Naive thymus-derived CD8-positive, alpha-beta T cell (primary cell): ENCODE results near the gene DMKN. TPM values are rescaled to one million over a fixed set of nuclear protein-coding genes. Genes with fewer than 3 reads are reported as not detected.

ENCODE experiments used
- ATAC-seq, 2 donors: fragments of 150-1000 bp; cut with Tn5 transposase in 1 of 2; sonication (Bioruptor Pico), chemical (Tn5 transposase) in 1 of 2; 1 replicate in 1 of 2; 2 replicates in 1 of 2; pipeline ENCODE4 v1.10.0; 2021; ENCODE audit warnings: mild to moderate bottlenecking in 2 of 2, moderate library complexity in 2 of 2
- POLR2A ChIA-PET: fragments of 350-600 bp; sonication (Branson Sonifier 250); formaldehyde crosslinking; loops from one replicate; lab custom pipeline; 2021; ENCODE audit warnings: antibody characterized with exemption; lab: Charles Lee
- DNase-seq, 10 donors: peaks; one replicate each; pipeline versions ENCODE4 v3.0.0 to v3.0.0-alpha.2; 2020 to 2022
- H3K27ac Mint-ChIP-seq, 10 donors: one replicate each; pipeline ENCODE4 v1.8.0; 2020 to 2022; ENCODE audit warnings: mild to moderate bottlenecking in 10 of 10, mixed read lengths in 10 of 10, moderate library complexity in 4 of 10, inconsistent platforms in 1 of 10
- H3K27me3 Mint-ChIP-seq, 5 donors: one replicate each; pipeline ENCODE4 v1.8.0; 2021 to 2022; ENCODE audit warnings: mixed read lengths in 5 of 5
- H3K36me3 Mint-ChIP-seq, 3 donors: one replicate each; pipeline ENCODE4 v1.8.0; 2020 to 2022; ENCODE audit warnings: mixed read lengths in 3 of 3, mild to moderate bottlenecking in 2 of 3, inconsistent platforms in 1 of 3
- H3K4me1 Mint-ChIP-seq, 4 donors: one replicate each; pipeline ENCODE4 v1.8.0; 2021 to 2022; ENCODE audit warnings: mixed read lengths in 4 of 4
- H3K4me3 Mint-ChIP-seq, 10 donors: one replicate each; pipeline ENCODE4 v1.8.0; 2020 to 2022; ENCODE audit warnings: mild to moderate bottlenecking in 10 of 10, mixed read lengths in 10 of 10, moderate library complexity in 6 of 10, inconsistent platforms in 1 of 10
- H3K9me3 Mint-ChIP-seq, 9 donors: one replicate each; pipeline ENCODE4 v1.8.0; 2020 to 2022; ENCODE audit warnings: mixed read lengths in 9 of 9, mild to moderate bottlenecking in 3 of 9, inconsistent platforms in 1 of 9, moderate library complexity in 1 of 9
- polyA plus RNA-seq, 3 donors: library from polyadenylated mRNA; unstranded; fragments of 300-500 nt; fragmentation: Illumina TruSeq; gene quantifications; one replicate each; pipeline ENCODE4 v1.2.3, GENCODE V29; 2021
- total RNA-seq, 8 experiments: library from RNA in 2 of 8; stranded (reverse) in 2 of 8; gene quantifications; one replicate each; pipeline ENCODE4 v1.2.3 and lab custom pipeline; 2021 to 2026

Gene DMKN
- total and polyA plus RNA-seq, 5 experiments from 2014 or later: 0.27 to 5.8 (median 1.8) TPM

DNA sequence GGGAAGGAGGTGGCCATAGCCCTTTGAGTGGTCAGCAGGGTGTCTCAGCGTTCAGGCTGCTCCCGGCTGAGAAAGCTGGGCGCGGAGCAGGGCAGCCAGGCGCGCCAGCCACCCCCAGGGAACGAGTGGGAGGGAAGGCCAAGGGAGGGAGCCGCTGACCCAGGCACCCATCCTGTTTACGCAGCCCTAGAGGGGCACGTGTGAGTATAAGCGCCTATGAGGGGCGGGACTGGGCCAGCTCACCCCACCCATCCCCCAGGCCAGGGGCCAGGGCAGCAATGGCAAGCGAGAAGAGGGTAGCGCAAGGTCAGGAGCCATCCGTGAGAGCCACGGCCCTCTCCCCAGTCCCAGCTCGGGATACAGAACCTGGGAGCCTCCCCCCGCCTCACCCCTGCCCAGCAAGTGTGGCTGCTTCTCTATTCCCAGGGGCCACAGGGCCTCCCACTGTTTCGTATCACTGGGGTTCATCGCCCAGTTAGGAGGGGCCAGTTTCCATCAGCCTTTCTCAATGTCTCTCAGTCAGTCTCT lies 897 bp upstream of the DMKN start:
- POLR2A ChIA-PET: no interaction called here
- no peaks in the 10 kb centered on the region for H3K9me3 Mint-ChIP-seq
- DNase-seq: no peak
- H3K4me3 Mint-ChIP-seq: no peak overlapping the region
- H3K4me1 Mint-ChIP-seq: peaks cover 3 to 16% (median 13%) of the 10 kb centered on the region in 4 donors
- H3K36me3 Mint-ChIP-seq: no peaks in the 10 kb centered on the region
- peaks cover 11 to 65% (median 28%) of the 10 kb centered on the region in 5 donors for H3K27me3 Mint-ChIP-seq
- no peak overlapping the region for H3K27ac Mint-ChIP-seq
- no peak for ATAC-seq

DNA sequence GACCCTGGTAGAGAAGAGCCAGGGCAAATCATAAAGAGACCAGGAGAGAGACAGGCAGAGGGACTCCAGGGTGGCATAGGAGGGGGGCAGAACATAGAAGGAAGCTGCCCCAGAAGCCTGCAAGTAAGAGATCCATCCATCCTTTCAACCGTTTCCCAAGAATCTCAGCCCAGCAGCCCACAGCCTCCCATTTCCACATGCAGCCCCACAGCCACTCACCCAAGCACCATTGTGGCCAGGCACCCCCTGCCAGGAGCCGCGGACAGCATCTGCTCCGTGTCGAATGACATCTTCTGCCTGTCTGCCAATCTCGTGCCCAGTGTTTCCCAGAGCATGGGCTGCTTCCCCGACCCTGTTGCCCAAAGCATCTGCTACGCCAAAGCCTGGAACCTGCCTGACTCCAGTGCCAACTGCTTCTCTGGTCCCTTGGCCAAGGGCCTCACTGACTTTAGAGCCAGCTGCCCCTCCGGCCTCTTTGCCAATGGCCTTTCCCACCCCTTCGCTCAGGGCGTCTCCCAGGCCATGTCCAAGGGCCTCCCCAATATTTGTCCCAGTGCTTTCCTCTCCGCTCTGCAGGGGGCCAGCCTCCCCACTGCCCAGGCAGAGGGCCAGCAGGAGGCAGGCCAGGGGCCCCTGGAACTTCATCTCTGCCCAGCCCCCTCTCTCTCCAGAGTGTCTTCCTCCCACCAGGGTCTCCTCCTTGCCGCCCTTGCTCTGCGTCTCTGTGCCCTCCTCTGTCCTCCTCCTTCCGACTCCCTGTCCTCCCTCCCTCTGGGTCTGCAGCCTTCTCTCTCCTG lies 420 bp downstream of the DMKN start:
- no peaks in the 10 kb centered on the region for H3K9me3 Mint-ChIP-seq
- DNase-seq: no peak
- POLR2A ChIA-PET: no interaction called here
- H3K4me3 Mint-ChIP-seq: no peak overlapping the region
- H3K27me3 Mint-ChIP-seq: peaks cover 8 to 61% (median 28%) of the 10 kb centered on the region in 5 donors
- no peaks in the 10 kb centered on the region for H3K36me3 Mint-ChIP-seq
- no peak for ATAC-seq
- peaks cover 3 to 19% (median 15%) of the 10 kb centered on the region in 4 donors for H3K4me1 Mint-ChIP-seq
- H3K27ac Mint-ChIP-seq: no peak overlapping the region

DNA sequence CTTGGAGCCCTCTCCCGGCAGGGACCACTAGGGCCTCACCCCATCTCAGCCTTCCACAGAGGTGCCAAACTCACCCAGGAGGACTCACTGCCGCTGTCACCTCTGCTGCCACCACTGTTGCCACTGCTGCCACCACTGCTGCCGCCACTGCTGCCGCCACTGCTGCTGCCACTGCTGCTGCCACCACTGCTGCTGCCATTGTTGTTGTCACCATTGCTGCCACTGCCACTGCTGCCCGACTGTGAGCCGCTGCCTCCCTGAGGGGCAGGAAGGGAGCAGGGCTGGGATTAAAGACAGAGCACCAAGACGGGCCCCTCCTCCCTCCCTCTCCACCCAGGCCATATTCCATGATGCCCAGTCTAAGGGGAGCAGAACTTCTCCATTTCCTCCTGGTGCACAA lies 2.1 kb downstream of the DMKN start:
- Mint-ChIP-seq H3K36me3 (no peaks in the 10 kb centered on the region), H3K27me3 (peaks cover 9 to 65% (median 29%) of the 10 kb centered on the region in 5 donors), H3K4me3 (peak overlapping the region in 1 of 10 donors; percentile 34), H3K27ac (peak overlapping the region in 1 of 10 donors; percentile 44), H3K4me1 (peaks cover 3 to 19% (median 15%) of the 10 kb centered on the region in 4 donors), H3K9me3 (no peaks in the 10 kb centered on the region)
- ATAC-seq (no peak), DNase-seq (no peak)
- POLR2A ChIA-PET: no interaction called here

DNA sequence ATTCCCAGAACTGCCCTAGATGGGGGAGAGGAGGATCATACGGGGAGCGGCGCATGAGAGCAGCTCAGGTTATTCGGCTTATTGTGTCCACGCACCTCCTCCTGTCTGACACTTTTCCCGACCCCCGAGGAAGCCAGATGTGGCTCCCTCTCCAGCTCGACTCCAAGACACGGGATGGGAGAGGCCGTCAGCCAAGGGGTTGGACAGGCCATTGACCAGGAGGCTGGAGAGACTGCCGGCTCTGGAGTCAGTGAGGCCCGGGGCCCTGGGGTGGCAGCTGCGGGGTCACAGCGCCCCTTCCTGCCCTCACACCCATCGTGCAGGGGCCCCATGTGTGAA lies 2.9 kb downstream of the DMKN start:
- H3K27me3 Mint-ChIP-seq: peaks cover 13 to 72% (median 31%) of the 10 kb centered on the region in 5 donors
- DNase-seq (no peak), ATAC-seq (no peak)
- no peaks in the 10 kb centered on the region for H3K36me3 Mint-ChIP-seq
- POLR2A ChIA-PET: no interaction called here
- H3K27ac Mint-ChIP-seq: no peak overlapping the region
- peaks cover 3 to 19% (median 15%) of the 10 kb centered on the region in 4 donors for H3K4me1 Mint-ChIP-seq
- no peaks in the 10 kb centered on the region for H3K9me3 Mint-ChIP-seq
- H3K4me3 Mint-ChIP-seq: peak overlapping the region in 6 of 10 donors; percentile 68 to 87 (median 78)

DNA sequence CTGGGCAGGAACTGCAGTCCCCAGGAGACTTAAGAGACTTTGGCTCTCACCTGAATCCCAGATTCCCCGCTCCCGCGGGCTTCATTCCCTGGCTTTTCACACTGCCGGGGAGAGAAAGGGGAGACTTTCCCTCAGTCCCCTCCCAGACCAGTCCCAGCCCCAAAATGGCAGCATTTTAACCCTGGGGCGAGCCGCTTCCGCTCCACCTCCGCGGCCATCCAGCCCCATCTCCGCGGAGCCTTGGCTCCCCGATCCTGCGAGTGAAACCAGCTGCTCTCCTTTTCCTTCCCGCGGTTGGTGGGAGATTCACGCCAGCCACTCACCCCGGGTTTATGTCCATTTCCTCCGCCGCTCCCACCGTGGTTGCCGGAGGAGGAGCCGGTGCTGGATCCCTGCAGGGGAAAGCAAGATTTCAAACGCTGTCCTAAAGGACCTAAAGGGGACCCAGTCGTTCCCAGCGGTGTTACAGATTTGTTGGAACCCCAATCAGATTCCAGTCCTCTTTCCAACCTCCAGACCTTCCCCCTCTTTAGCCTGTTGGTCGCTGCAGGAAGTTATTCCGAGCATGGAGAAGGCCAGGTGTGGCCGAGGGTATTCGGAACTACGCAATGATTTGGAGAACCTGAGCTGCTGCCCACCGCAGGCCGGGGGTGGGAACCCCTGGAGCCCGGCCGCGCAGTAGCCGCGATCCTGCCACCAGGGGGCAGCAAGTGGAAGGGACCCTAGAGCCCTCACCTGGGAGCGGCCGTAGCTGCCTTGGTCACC lies 3.4 kb downstream of the DMKN start:
- H3K4me1 Mint-ChIP-seq: peaks cover 3 to 19% (median 15%) of the 10 kb centered on the region in 4 donors
- DNase-seq (peak; percentile 49 to 83 (median 68)), ATAC-seq (peak; percentile 74 to 92)
- POLR2A ChIA-PET: no interaction called here
- H3K36me3 Mint-ChIP-seq: no peaks in the 10 kb centered on the region
- H3K9me3 Mint-ChIP-seq: no peaks in the 10 kb centered on the region
- peak overlapping the region; percentile 68 to 87 (median 76) for H3K4me3 Mint-ChIP-seq
- H3K27me3 Mint-ChIP-seq: peaks cover 13 to 77% (median 30%) of the 10 kb centered on the region in 5 donors
- peak overlapping the region in 2 of 10 donors; percentile 35 to 59 for H3K27ac Mint-ChIP-seq

DNA sequence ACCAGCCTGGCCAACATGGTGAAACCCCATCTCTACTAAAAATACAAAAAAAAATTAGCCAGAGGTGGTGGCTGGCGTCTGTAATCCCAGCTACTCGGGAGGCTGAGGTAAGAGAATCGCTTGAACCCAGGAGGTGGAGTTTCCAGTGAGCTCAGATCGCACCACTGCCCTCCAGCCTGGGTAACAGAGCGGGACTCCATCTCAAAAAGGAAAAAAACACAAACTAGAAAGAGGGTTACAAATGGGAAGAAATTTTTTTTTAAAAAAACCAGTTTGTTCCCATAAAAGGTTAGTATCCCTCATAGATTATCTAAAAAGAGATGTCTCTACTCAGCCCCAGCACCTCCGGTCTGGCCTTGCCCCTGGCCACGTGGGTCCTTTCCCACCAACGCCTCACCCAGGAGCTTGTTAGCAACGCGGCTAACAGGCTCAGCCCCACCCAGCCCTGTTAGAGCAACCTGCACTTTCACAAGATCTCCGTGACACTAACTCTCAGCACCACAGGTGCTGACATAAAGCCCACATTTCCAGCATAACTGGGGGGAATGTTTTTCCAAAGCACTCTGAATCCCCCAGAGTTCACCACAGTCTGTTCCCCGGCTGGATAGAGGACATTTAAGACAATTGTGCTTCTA lies 4.3 kb downstream of the DMKN start:
- peaks cover 11 to 68% (median 30%) of the 10 kb centered on the region in 5 donors for H3K27me3 Mint-ChIP-seq
- H3K4me1 Mint-ChIP-seq: peaks cover 3 to 19% (median 15%) of the 10 kb centered on the region in 4 donors
- peak overlapping the region in 2 of 10 donors; percentile 47 to 59 for H3K27ac Mint-ChIP-seq
- DNase-seq: peak in 6 of 10 donors; percentile 25 to 36 (median 28)
- POLR2A ChIA-PET: no interaction called here
- ATAC-seq: peak; percentile 69 to 89
- H3K36me3 Mint-ChIP-seq: no peaks in the 10 kb centered on the region
- H3K9me3 Mint-ChIP-seq: no peaks in the 10 kb centered on the region
- H3K4me3 Mint-ChIP-seq: peak overlapping the region; percentile 68 to 87 (median 76)

DNA sequence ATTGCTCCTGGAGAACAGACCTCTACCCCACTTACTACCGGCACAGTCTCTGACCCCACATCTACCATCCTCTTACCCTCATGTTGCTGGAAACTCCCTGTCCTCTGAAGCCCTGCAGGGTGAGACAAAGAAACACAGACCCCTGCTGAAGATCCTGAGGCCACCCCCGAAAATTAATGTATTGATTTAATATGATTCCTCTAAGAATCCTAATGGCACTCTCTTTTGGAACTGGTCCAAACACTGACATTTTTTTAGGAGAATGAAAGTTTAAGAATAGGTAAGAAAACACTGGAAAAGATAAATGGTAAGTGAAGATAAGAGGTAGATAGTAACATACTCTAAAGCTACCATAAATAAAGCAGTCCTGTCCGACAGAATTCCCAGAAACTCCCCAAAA lies 5.3 kb downstream of the DMKN start:
- POLR2A ChIA-PET: no interaction called here
- no peak for ATAC-seq
- H3K9me3 Mint-ChIP-seq: no peaks in the 10 kb centered on the region
- H3K4me3 Mint-ChIP-seq: no peak overlapping the region
- peaks cover 9 to 60% (median 28%) of the 10 kb centered on the region in 5 donors for H3K27me3 Mint-ChIP-seq
- H3K27ac Mint-ChIP-seq: no peak overlapping the region
- peaks cover 3 to 19% (median 15%) of the 10 kb centered on the region in 4 donors for H3K4me1 Mint-ChIP-seq
- no peaks in the 10 kb centered on the region for H3K36me3 Mint-ChIP-seq
- DNase-seq: no peak

DNA sequence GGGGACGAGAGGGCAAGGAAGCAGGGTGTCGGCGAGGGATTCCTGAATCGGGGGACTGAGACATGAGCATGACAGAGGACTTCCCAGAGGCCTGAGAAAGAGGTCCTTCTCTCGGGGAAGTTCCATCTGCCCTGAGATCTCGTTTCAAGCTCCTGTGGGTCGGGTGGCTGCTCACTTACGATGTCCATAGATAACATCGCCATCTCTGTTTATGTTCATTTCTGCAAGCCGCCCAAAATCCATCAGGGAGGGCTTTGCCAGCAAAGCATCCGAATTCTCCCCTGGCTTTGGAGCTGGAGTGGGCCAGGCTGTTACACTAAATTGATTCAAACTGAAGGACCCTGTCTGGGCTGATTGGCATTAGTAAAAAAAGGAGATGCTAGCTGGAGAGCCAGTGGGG lies 5.9 kb downstream of the DMKN start:
- no peak for DNase-seq
- POLR2A ChIA-PET: no interaction called here
- no peak overlapping the region for H3K4me3 Mint-ChIP-seq
- H3K9me3 Mint-ChIP-seq: no peaks in the 10 kb centered on the region
- no peaks in the 10 kb centered on the region for H3K36me3 Mint-ChIP-seq
- H3K27me3 Mint-ChIP-seq: peaks cover 9 to 60% (median 26%) of the 10 kb centered on the region in 5 donors
- no peak overlapping the region for H3K27ac Mint-ChIP-seq
- ATAC-seq: no peak
- peaks cover 3 to 19% (median 15%) of the 10 kb centered on the region in 4 donors for H3K4me1 Mint-ChIP-seq

DNA sequence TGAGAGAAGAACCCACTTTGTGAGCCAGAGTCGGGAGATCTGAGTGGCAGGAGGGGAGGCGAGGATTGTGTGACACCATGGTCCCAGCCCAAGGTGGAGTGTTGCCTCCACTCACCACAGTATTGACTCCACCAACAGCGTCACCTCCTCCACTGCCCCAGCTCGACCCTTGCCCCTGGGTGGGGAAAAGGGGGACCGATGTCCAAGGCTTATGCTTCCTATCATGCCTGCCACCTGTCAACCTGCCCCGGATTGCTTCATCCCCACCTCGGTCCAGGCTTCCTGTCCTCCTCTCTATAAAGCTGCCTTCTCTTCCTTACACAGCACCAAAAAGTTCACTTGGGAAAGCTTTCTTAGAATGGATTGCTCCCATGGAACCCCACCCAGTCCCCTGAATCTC lies 7.4 kb downstream of the DMKN start:
- POLR2A ChIA-PET: interaction anchor here (0.5 kb wide), 1 partner anchor 288 kb away, joined by 4 read pairs; no protein-coding TSS in a partner anchor
- peak overlapping the region in 1 of 10 donors; percentile 69 for H3K27ac Mint-ChIP-seq

DNA sequence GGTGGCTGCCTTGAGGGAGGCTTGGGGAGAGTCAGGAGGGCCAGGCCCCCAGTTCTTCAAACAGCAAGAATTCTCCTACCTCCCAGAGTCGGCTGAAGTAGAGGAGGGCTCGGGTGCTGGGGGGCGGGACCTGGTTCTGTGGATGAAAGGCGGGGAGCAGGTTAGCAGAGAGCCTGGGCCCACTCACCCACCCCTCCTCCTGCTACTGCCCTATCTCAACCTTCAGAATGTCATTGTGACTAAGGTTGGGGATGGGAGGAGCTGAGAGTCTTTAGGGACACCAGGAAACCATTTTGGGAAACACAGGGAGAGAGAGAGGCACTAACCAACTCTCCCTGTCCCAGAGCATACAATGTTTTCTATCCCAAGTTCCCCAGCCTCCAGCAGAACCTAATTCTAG lies 10.7 kb downstream of the DMKN start:
- no peak overlapping the region for H3K4me3 Mint-ChIP-seq
- POLR2A ChIA-PET: no interaction called here
- peaks cover 0 to 3% (median 1%) of the 10 kb centered on the region in 4 donors for H3K4me1 Mint-ChIP-seq
- DNase-seq (peak in 1 of 10 donors; percentile 8), ATAC-seq (no peak)
- H3K27me3 Mint-ChIP-seq: peaks cover 5 to 43% (median 23%) of the 10 kb centered on the region in 5 donors
- no peaks in the 10 kb centered on the region for H3K9me3 Mint-ChIP-seq
- no peak overlapping the region for H3K27ac Mint-ChIP-seq
- H3K36me3 Mint-ChIP-seq: no peaks in the 10 kb centered on the region

More for the DNA sequence above, 7.4 kb downstream of the DMKN start:
- H3K27me3 Mint-ChIP-seq: peaks cover 5 to 55% (median 26%) of the 10 kb centered on the region in 5 donors
- peaks cover 6 to 19% (median 16%) of the 10 kb centered on the region in 4 donors for H3K4me1 Mint-ChIP-seq
- DNase-seq (no peak), ATAC-seq (no peak)
- no peaks in the 10 kb centered on the region for H3K36me3 Mint-ChIP-seq
- no peaks in the 10 kb centered on the region for H3K9me3 Mint-ChIP-seq
- no peak overlapping the region for H3K4me3 Mint-ChIP-seq

DNA sequence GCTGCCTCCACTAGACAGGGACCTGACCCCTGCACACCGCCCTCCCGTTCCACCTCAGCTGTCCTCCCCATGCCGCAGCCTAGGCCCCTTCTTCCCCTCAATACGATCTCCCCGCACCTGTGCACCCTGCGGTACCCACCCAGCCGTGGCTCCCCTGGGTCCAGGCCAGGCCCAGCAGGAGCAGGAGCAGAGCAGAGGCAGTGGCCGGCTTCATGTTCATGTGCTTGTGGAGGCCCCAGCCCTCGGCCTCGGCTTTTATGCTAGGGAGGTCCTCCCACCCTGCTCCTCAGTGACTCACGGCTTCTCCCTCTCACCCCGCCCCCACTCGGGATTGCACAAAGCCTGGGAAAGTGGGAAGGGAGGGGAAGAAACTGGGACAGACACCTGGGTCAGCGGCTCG lies 11.8 kb downstream of the DMKN start:
- ATAC-seq (no peak), DNase-seq (no peak)
- Mint-ChIP-seq H3K36me3 (no peaks in the 10 kb centered on the region), H3K27ac (peak overlapping the region in 1 of 10 donors; percentile 9), H3K27me3 (peaks cover 5 to 35% (median 18%) of the 10 kb centered on the region in 5 donors), H3K4me3 (no peak overlapping the region), H3K4me1 (peaks cover 0 to 3% (median 1%) of the 10 kb centered on the region in 4 donors), H3K9me3 (no peaks in the 10 kb centered on the region)
- POLR2A ChIA-PET: interaction anchor here (0.6 kb wide), 1 partner anchor 390 kb away, joined by 5 read pairs; no protein-coding TSS in a partner anchor

DNA sequence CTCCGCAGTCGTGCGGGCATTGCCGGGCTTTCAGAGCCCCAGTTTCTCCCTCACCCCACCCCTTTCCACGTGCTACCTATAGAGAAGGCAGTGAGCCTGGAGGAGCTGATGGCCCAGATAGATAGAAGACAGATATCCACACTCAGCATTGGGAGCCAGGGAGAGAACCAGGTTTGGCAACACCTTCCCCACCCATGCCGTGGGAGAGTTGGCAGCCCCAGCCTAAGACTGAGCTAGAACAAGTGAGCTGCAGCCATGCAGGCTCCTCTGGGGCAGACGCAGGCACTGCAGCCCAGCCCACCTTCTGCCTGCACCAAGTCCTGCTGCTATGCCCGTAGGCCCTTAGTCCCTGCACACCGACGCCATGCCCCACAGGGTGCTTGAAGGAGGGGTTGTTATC lies 12.8 kb downstream of the DMKN start:
- H3K36me3 Mint-ChIP-seq: no peaks in the 10 kb centered on the region
- H3K4me3 Mint-ChIP-seq: no peak overlapping the region
- POLR2A ChIA-PET: no interaction called here
- H3K9me3 Mint-ChIP-seq: no peaks in the 10 kb centered on the region
- ATAC-seq (no peak), DNase-seq (no peak)
- H3K4me1 Mint-ChIP-seq: peaks cover 0 to 5% (median 2%) of the 10 kb centered on the region in 4 donors
- peaks cover 0 to 24% (median 10%) of the 10 kb centered on the region in 5 donors for H3K27me3 Mint-ChIP-seq
- no peak overlapping the region for H3K27ac Mint-ChIP-seq
